SK-N-SH treated with all-trans-retinoic acid at 6 μM for 48 hours (cell line): Measurements from ENCODE around the gene TBCD.

ENCODE experiments used
- CREB5 ChIP-seq: fragments of 250-450 bp; sonication (Bioruptor Pico); IDR thresholded peaks from 2 replicates; pipeline ENCODE4 v1.5.1; 2020; ENCODE audit warnings: low read depth, mild to moderate bottlenecking, moderate library complexity
- CSDC2 ChIP-seq: fragments of 250-450 bp; sonication (Bioruptor Pico); IDR thresholded peaks from 2 replicates; pipeline ENCODE4 v1.5.0; 2020; ENCODE audit warnings: mild to moderate bottlenecking, moderate library complexity
- OSR1 ChIP-seq: fragments of 250-450 bp; sonication (Bioruptor Pico); IDR thresholded peaks from 2 replicates; pipeline ENCODE4 v1.8.0; 2022; ENCODE audit warnings: moderate library complexity, mild to moderate bottlenecking, inconsistent platforms
- RARB ChIP-seq: fragments of 250-450 bp; sonication (Bioruptor Pico); IDR thresholded peaks from 2 replicates; pipeline ENCODE4 v1.8.0; 2021; ENCODE audit warnings: mild to moderate bottlenecking, moderate library complexity
- ZC3H10 ChIP-seq: fragments of 250-450 bp; sonication (Bioruptor Pico); IDR thresholded peaks from 2 replicates; pipeline ENCODE4 v1.5.1; 2021; ENCODE audit warnings: mild to moderate bottlenecking, moderate library complexity
- ZFP3 ChIP-seq: fragments of 250-450 bp; sonication (Bioruptor Pico); IDR thresholded peaks from 2 replicates; pipeline ENCODE4 v1.5.0; 2020; ENCODE audit warnings: mild to moderate bottlenecking, moderate library complexity
- TF ChIP-seq, protein P1 (sequence below): fragments of 250-450 bp; sonication (Bioruptor Pico); IDR thresholded peaks from 2 replicates; pipeline ENCODE4 v1.8.0; 2020; ENCODE audit warnings: mild to moderate bottlenecking, moderate library complexity, borderline replicate concordance

- TF ChIP-seq CREB5 (CRISPR knock-in tag), result no peak
- TF ChIP-seq ZC3H10 (CRISPR knock-in tag), result no peak
- TF ChIP-seq ZFP3 (CRISPR knock-in tag), result no peak
- TF ChIP-seq RARB (CRISPR knock-in tag), result no peak
- TF ChIP-seq OSR1, result no peak
- TF ChIP-seq CSDC2 (CRISPR knock-in tag), result no peak
- TF ChIP-seq, protein P1, sequence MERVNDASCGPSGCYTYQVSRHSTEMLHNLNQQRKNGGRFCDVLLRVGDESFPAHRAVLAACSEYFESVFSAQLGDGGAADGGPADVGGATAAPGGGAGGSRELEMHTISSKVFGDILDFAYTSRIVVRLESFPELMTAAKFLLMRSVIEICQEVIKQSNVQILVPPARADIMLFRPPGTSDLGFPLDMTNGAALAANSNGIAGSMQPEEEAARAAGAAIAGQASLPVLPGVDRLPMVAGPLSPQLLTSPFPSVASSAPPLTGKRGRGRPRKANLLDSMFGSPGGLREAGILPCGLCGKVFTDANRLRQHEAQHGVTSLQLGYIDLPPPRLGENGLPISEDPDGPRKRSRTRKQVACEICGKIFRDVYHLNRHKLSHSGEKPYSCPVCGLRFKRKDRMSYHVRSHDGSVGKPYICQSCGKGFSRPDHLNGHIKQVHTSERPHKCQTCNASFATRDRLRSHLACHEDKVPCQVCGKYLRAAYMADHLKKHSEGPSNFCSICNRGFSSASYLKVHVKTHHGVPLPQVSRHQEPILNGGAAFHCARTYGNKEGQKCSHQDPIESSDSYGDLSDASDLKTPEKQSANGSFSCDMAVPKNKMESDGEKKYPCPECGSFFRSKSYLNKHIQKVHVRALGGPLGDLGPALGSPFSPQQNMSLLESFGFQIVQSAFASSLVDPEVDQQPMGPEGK (CRISPR knock-in tag), result no peak
Observed at GRCh38 chr17:82803185-82803584, 51.3 kb downstream of the TBCD start.
